C4-2B (cell line): ENCODE measurements around the gene KCNQ1.

Source experiments
- ZFX ChIP-seq: fragments of 450-650 bp; IDR thresholded peaks from 2 replicates; pipeline ENCODE4 v1.6.1; 2017
- TF ChIP-seq, protein P1 (sequence below): fragments of 450-650 bp; conservative IDR thresholded peaks from 2 replicates; pipeline ENCODE4 v1.5.1; 2017; ENCODE audit warnings: mild to moderate bottlenecking

DNA sequence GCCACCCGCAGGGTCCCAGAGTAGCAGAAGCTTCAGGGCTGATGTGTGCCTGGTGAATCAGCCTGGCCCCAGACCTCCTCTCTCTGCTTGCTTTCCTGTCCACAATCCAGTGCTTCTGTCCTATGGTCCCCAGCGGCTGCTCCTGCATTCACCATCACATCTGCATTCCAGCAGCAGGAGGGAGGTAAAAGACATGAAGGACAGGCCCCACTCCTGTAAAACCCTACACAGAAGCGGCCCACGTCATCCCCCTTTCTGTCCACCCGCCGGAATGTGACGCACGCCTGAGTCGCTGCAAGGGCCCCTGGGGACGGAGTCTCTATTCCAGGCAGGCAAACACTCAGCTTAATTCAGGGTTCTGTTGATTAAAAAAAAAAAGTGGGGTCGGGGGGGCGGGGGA, 382.4 kb downstream of the KCNQ1 start:
- TF ChIP-seq, protein P1, sequence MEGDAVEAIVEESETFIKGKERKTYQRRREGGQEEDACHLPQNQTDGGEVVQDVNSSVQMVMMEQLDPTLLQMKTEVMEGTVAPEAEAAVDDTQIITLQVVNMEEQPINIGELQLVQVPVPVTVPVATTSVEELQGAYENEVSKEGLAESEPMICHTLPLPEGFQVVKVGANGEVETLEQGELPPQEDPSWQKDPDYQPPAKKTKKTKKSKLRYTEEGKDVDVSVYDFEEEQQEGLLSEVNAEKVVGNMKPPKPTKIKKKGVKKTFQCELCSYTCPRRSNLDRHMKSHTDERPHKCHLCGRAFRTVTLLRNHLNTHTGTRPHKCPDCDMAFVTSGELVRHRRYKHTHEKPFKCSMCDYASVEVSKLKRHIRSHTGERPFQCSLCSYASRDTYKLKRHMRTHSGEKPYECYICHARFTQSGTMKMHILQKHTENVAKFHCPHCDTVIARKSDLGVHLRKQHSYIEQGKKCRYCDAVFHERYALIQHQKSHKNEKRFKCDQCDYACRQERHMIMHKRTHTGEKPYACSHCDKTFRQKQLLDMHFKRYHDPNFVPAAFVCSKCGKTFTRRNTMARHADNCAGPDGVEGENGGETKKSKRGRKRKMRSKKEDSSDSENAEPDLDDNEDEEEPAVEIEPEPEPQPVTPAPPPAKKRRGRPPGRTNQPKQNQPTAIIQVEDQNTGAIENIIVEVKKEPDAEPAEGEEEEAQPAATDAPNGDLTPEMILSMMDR = no peak
- TF ChIP-seq ZFX = no peak
